B cell (primary cell): ENCODE data around the gene SLC4A4.

Experiments used
- CTCF ChIP-seq: fragments of 200-600 bp; IDR thresholded peaks from one replicate; pipeline ENCODE4 v1.8.0; 2022; ENCODE audit warnings: antibody characterized with exemption, mild to moderate bottlenecking
- EZH2 ChIP-seq: IDR thresholded peaks from 2 replicates; pipeline ENCODE4 v1.6.1; 2012; ENCODE audit warnings: borderline replicate concordance, low read depth, mild to moderate bottlenecking, moderate library complexity, low read length; ENCODE audit not compliant: insufficient read depth, poor library complexity, severe bottlenecking

DNA sequence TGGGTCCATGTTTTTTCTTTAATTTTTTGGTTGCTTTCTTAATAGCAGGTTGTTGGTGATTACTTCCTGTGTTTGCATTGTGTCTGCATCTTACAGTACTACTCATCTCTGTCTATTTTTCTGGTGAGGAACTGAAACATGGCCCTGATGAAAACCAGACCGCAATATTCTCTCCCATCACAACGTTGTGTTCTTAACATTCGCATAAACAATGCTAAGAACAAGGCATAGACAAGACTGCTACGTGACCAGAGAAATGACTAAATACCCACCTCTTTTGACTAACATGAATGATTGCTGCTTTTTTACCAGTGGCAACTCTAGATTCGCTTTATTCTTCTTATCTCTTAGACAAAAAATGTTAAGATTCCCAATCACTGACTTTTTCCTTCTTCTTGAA is 266.0 kb downstream of the SLC4A4 start:
- no peak for TF ChIP-seq EZH2
- TF ChIP-seq CTCF, result no peak
